ENCODE data around the gene BEST2.

BEST2 gene

DNA sequence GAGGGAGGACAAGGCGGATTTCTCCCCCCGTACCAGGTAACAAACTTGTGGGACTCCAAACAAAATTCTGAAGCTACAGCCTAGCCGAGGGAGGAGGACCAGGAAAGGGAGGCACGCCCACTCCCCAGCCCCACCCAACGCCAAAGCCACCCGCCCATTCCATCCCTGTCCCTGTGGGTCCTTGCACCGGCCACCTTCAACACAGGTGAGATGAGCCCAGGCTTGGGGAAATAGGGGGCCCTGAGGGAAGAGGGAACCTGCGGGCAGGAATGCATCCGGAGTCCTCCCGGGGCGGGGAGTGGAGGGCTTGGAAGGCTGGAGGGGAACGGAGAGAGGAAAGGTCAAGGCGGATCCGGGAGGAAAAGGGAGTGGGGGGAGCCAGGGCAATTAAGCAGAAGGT, at the start of gene BEST2:
TSS of gene BEST2 (plus strand) at position 157 of the 400 bp plus-strand sequence. CDS start 802 bp downstream, outside the sequence.
- TF ChIP-seq, protein P1, sequence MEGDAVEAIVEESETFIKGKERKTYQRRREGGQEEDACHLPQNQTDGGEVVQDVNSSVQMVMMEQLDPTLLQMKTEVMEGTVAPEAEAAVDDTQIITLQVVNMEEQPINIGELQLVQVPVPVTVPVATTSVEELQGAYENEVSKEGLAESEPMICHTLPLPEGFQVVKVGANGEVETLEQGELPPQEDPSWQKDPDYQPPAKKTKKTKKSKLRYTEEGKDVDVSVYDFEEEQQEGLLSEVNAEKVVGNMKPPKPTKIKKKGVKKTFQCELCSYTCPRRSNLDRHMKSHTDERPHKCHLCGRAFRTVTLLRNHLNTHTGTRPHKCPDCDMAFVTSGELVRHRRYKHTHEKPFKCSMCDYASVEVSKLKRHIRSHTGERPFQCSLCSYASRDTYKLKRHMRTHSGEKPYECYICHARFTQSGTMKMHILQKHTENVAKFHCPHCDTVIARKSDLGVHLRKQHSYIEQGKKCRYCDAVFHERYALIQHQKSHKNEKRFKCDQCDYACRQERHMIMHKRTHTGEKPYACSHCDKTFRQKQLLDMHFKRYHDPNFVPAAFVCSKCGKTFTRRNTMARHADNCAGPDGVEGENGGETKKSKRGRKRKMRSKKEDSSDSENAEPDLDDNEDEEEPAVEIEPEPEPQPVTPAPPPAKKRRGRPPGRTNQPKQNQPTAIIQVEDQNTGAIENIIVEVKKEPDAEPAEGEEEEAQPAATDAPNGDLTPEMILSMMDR (IDR thresholded peaks at IDR 0.05): no peak

DNA sequence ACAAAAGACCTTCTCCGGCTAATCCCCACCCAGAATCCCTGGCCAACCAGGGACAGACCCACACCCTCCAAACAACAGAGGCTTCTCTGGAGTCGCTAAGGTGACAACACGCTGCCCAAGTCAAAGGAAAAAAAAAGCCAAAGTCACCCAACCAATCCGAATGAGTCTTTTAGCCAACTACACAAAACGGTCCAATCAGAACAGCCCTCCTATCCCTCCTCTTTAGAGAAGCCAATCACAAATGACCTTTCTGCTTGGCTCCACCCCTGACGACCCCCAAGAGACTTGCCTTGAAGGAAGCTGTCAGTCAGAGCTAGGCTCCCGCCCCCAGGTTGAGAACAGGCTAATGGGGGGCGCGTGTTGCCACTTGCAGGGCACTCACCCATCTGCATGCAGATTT, 48.5 kb upstream of the BEST2 start:
- TF ChIP-seq, protein P1 (IDR thresholded peaks at IDR 0.05): no peak

DNA sequence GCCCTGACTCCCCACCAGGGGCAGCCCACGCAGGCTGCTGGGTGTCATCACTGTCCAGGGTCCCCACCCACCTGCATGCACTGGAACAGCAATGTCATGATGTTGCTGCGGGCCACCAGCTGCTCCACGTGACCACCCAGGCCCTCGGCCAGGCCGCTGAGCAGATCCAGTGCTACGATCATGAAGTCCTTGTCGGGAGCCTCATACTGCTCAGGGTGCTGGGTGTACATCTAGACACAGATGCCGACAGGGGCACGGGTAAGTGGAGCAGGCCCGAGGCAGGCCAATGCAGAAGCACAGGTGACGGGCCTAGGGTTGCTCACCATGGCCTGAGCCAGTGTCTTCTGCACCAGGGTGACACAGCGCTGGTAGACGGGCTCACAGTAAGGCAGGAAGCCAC, 46.4 kb upstream of the BEST2 start:
- TF ChIP-seq, protein P1 (IDR thresholded peaks at IDR 0.05): no peak

DNA sequence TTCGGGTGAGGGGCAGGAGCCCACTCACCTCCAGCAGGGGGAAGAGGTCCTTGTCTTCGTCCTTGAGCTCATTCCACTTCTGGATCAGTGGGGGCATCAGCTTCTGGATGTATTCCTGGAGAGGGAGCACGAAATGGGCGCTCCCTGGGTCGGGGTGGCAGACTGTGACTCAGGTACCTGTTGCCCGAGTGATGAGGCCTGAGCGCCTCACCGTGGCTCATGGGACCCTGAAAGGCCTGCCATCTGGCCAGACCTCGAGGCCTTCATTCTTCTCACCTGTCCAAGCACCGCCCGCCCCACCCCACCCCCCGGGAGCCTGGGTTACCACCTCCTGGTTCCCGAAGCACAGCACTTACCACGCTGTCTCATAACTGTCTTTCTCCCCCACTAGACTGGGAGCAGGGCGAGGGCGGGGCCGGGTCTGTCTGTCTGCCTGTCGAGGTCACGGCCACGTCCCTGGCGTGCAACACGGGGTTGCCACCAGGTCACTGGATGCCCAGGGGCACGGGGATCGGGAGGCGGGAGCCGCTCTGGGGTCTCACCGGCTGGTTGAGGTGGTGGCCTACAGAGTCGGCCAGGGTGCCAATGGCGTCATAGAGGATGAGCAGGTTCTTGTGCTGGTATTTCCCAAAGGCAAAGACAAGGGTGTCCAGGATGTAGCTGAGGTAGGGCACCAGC, 45.8 kb upstream of the BEST2 start:
- TF ChIP-seq, protein P1 (IDR thresholded peaks at IDR 0.05): no peak

DNA sequence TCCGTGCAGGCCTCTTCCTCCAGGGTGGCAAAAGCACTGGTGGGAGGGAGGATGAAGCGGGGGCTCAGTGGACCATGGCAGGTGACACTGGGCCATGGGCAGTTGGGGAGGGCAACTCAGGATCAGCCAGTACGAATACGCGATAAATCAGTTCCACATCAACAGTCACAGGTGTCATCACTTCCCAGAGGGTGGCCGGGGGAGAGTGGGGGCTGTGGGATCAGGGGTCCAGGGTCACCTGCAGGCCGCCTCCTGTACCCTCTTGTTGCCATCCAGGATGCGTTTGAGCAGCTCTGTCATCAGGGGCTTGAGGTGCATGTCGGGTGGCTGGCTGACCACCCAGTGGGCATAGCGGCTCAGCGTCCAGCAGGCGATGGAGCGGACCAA, 45.3 kb upstream of the BEST2 start:
- TF ChIP-seq, protein P1 (IDR thresholded peaks at IDR 0.05): no peak

DNA sequence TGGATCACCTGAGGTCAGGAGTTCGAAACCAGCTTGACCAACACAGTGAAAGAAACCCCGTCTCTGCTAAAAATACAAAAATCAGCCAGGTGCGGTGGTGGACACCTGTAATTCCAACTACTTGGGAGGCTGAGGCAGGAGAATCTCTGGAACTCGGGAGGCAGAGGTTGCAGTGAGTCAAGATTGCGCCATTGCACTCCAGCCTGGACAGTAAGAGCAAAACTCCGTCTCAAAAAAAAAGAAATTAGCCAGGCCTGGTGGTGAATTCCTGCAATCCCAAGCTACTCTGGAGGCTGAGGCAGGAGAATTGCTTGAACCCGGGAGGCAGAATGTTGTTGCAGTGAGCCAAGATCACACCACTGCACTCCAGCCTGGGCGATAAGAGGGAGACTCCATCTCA, 43.0 kb upstream of the BEST2 start:
- TF ChIP-seq, protein P1 (IDR thresholded peaks at IDR 0.05): no peak

DNA sequence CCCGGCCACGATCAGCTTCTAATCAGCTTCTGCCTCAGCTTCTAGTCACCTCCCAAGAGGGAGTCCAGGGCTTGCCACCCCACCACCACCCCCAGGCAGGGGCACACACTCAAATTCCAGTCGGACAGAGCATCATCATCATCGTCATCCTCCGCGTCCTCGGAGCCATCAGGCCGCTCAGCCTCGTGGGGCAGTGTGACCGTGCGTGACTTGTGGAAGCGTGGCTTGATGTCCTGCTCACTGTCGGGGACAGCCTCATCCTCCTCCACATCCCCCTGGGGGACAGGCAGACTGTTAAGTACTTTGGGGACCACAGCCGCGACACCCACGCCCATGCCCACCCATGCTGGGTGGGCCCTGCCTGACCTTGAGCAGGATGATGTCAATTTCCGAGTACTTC, 40.4 kb upstream of the BEST2 start:
- TF ChIP-seq, protein P1 (IDR thresholded peaks at IDR 0.05): no peak

DNA sequence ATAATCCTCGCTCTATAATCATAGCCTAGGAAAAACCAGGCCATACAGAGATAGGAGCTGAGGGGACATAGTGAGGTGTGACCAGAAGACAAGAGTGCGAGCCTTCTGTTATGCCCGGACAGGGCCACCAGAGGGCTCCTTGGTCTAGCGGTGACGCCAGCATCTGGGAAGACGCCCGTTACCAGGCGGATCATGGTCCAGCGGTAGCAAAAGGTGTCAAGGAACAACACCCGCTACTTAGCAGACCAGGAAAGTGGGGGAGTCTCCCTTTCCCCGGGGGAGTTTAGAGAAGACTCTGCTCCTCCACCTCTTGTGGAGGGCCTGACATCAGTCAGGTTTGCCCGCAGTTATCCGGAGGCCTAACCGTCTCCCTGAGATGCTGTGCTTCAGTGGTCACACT, 39.5 kb upstream of the BEST2 start:
- TF ChIP-seq, protein P1 (IDR thresholded peaks at IDR 0.05): peak; percentile 34
